ENCODE results near the gene TRHDE.
"Not testable (repeated sequence)": the region's sequence is repeated elsewhere in the genome, so short reads cannot be mapped to it uniquely, and the experiment has no call there.

GRCh38 chr12:72660174-72660573 lies 388.0 kb downstream of the TRHDE start:
- not testable (repeated sequence) for TF ChIP-seq CTCF (conservative IDR thresholded peaks at IDR 0.05; ENCODE audit: low read depth, low read length); EZH2 (IDR thresholded peaks at IDR 0.05; ENCODE audit: low read length, unreplicated experiment)
